Natural killer cell treated with Interleukin-12 subunit alpha and Interleukin-12 subunit beta and Interleukin-15 and Interleukin-18, amount 100 ng/mL, for 72 hours (primary cell): Measurements from ENCODE around the gene CACNA1B. TPM values are rescaled to one million over a fixed set of nuclear protein-coding genes. Genes with fewer than 3 reads are reported as not detected.
"Not testable (repeated sequence)": the region's sequence is repeated elsewhere in the genome, so short reads cannot be mapped to it uniquely, and the experiment has no call there.

Source experiments
- ATAC-seq, 2 donors: fragments of 150-1000 bp; cut with Tn5 transposase in 1 of 2; sonication (Bioruptor Pico), chemical (Tn5 transposase) in 1 of 2; 2 replicates each; pipeline ENCODE4 v1.10.0; 2021
- DNase-seq: peaks from one replicate; pipeline ENCODE4 v3.0.0; 2022; ENCODE audit warnings: low spot score
- H3K27ac Mint-ChIP-seq, 2 donors: 1 replicate in 1 of 2; 2 replicates in 1 of 2; pipeline ENCODE4 v1.8.0; 2022; ENCODE audit warnings: mixed read lengths in 2 of 2, mild to moderate bottlenecking in 1 of 2, moderate library complexity in 1 of 2
- H3K27me3 Mint-ChIP-seq, 2 donors: 1 replicate in 1 of 2; 2 replicates in 1 of 2; pipeline ENCODE4 v1.8.0; 2022; ENCODE audit warnings: mixed read lengths in 2 of 2
- H3K36me3 Mint-ChIP-seq: one replicate; pipeline ENCODE4 v1.8.0; 2022; ENCODE audit warnings: mixed read lengths
- H3K4me1 Mint-ChIP-seq, 2 donors: 1 replicate in 1 of 2; 2 replicates in 1 of 2; pipeline ENCODE4 v1.8.0; 2022; ENCODE audit warnings: low read depth in 2 of 2, mixed read lengths in 2 of 2, mild to moderate bottlenecking in 1 of 2
- H3K4me3 Mint-ChIP-seq: one replicate; pipeline ENCODE4 v1.8.0; 2022; ENCODE audit warnings: mixed read lengths
- H3K9me3 Mint-ChIP-seq: 2 replicates; pipeline ENCODE4 v1.8.0; 2022; ENCODE audit warnings: mixed read lengths
- total RNA-seq, 2 donors: library from RNA; stranded (reverse); gene quantifications; one replicate each; pipeline ENCODE4 v1.2.3, GENCODE V29; 2022

The CACNA1B gene
- total RNA-seq, 2 donors from 2014 or later, result 0.11 to 0.90 TPM

DNA sequence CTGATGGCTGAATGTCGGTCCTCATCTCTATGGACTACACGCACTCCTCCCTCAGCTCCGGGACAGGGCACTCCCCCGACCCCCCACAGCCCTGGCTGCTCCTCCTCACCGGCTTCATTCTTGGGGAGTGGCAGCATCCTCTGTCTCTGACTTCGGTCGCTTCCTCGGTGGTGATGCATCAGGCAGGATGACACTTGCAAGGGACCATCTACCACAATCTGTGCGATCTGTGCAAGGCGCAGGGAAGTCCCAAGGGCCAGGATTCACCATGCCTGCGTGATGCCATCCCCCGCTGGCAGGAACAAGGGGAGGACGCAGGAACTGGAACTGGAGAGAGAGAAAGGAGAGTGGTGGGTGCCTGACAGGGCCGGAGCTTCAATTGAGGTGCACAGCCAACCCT is 2.2 kb upstream of the CACNA1B start:
- no peaks in the 10 kb centered on the region for H3K36me3 Mint-ChIP-seq

GRCh38 chr9:137875846-137876245 is 1.7 kb upstream of the CACNA1B start:
- peaks cover 30 to 39% of the 10 kb centered on the region in 2 donors for H3K27me3 Mint-ChIP-seq
- ATAC-seq (no peak), DNase-seq (no peak)
- no peaks in the 10 kb centered on the region for H3K9me3 Mint-ChIP-seq
- no peak overlapping the region for H3K27ac Mint-ChIP-seq
- no peaks in the 10 kb centered on the region for H3K36me3 Mint-ChIP-seq
- H3K4me3 Mint-ChIP-seq, result no peak overlapping the region
- peaks cover 0 to 3% of the 10 kb centered on the region in 2 donors for H3K4me1 Mint-ChIP-seq

More for the DNA sequence above, 2.2 kb upstream of the CACNA1B start:
- Mint-ChIP-seq H3K9me3 (no peaks in the 10 kb centered on the region), H3K27ac (no peak overlapping the region), H3K27me3 (peaks cover 30 to 39% of the 10 kb centered on the region in 2 donors), H3K4me1 (peaks cover 0 to 3% of the 10 kb centered on the region in 2 donors), H3K4me3 (no peak overlapping the region)
- ATAC-seq (no peak), DNase-seq (no peak)

GRCh38 chr9:137876269-137876668 is 1.3 kb upstream of the CACNA1B start:
- DNase-seq (no peak), ATAC-seq (no peak)
- Mint-ChIP-seq H3K27ac (no peak overlapping the region), H3K27me3 (peaks cover 30 to 38% of the 10 kb centered on the region in 2 donors), H3K4me3 (peak overlapping the region; percentile 21), H3K4me1 (peaks cover 0 to 3% of the 10 kb centered on the region in 2 donors), H3K9me3 (no peaks in the 10 kb centered on the region), H3K36me3 (no peaks in the 10 kb centered on the region)

DNA sequence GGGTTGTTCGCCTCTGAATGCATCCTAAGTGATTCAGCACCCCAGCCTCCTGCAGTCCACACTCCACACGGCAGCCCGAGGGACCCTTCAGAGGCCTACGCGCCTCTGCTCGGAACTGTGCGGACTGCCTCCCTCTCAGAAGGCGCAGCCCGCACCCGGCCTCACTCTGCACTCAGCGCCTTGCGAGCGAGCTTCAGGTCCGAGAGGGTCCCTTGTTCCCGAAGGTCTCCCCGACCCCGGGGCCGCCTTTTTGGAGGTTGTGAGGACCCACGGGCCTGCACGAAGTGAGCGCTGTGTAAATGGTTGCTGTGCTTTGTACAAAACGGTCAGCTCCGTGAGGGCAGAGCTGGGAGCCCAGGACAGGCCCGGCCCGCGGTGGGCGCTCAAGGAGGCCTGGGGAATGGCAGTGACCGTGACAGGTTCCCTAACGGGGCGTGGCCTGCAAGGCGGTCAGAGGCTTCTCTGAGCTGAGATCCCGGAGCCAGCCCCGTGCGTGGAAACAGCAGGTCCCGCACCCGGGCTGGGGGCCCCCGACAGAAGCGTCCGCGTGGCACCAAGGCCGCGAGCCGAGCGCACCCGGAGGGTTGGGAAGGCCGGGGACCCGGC is 698 bp upstream of the CACNA1B start:
- Mint-ChIP-seq H3K4me3 (peak overlapping the region; percentile 21), H3K27me3 (peaks cover 31 to 32% of the 10 kb centered on the region in 2 donors)

GRCh38 chr9:137878146-137878941 is 762 bp downstream of the CACNA1B start:
- H3K27me3 Mint-ChIP-seq, result peaks cover 27 to 28% of the 10 kb centered on the region in 2 donors
- ATAC-seq, result peak in 1 of 2 donors; percentile 60
- H3K4me1 Mint-ChIP-seq, result peaks cover 0 to 3% of the 10 kb centered on the region in 2 donors

More for the DNA sequence above, 698 bp upstream of the CACNA1B start:
- Mint-ChIP-seq H3K4me1 (peaks cover 0 to 3% of the 10 kb centered on the region in 2 donors), H3K36me3 (no peaks in the 10 kb centered on the region), H3K9me3 (no peaks in the 10 kb centered on the region), H3K27ac (no peak overlapping the region)
- ATAC-seq (no peak), DNase-seq (no peak)

GRCh38 chr9:137879052-137879451 is 1.5 kb downstream of the CACNA1B start:
- Mint-ChIP-seq H3K27ac (no peak overlapping the region), H3K4me1 (peaks cover 0 to 3% of the 10 kb centered on the region in 2 donors), H3K27me3 (peaks cover 23 to 24% of the 10 kb centered on the region in 2 donors), H3K36me3 (no peaks in the 10 kb centered on the region), H3K4me3 (no peak overlapping the region), H3K9me3 (no peaks in the 10 kb centered on the region)
- ATAC-seq (no peak), DNase-seq (no peak)

More at GRCh38 chr9:137878146-137878941, 762 bp downstream of the CACNA1B start:
- no peak overlapping the region for H3K27ac Mint-ChIP-seq
- H3K36me3 Mint-ChIP-seq, result no peaks in the 10 kb centered on the region
- no peak overlapping the region for H3K4me3 Mint-ChIP-seq
- DNase-seq, result no peak
- H3K9me3 Mint-ChIP-seq, result no peaks in the 10 kb centered on the region

GRCh38 chr9:137879566-137880150 is 2.1 kb downstream of the CACNA1B start:
- Mint-ChIP-seq H3K27ac (no peak overlapping the region), H3K4me1 (peaks cover 0 to 3% of the 10 kb centered on the region in 2 donors), H3K36me3 (no peaks in the 10 kb centered on the region), H3K9me3 (no peaks in the 10 kb centered on the region), H3K27me3 (peaks cover 20 to 22% of the 10 kb centered on the region in 2 donors), H3K4me3 (no peak overlapping the region)
- no peak for ATAC-seq
- DNase-seq, result no peak

GRCh38 chr9:137880160-137880975 is 2.8 kb downstream of the CACNA1B start:
- Mint-ChIP-seq H3K36me3 (no peaks in the 10 kb centered on the region), H3K9me3 (no peaks in the 10 kb centered on the region), H3K27ac (no peak overlapping the region), H3K4me3 (no peak overlapping the region), H3K27me3 (peaks cover 14 to 18% of the 10 kb centered on the region in 2 donors), H3K4me1 (peaks cover 0 to 3% of the 10 kb centered on the region in 2 donors)
- DNase-seq (no peak), ATAC-seq (no peak)

GRCh38 chr9:137880976-137881530 is 3.5 kb downstream of the CACNA1B start:
- Mint-ChIP-seq H3K4me1 (peaks cover 0 to 3% of the 10 kb centered on the region in 2 donors), H3K27ac (no peak overlapping the region), H3K36me3 (no peaks in the 10 kb centered on the region), H3K4me3 (no peak overlapping the region), H3K27me3 (peaks cover 7 to 11% of the 10 kb centered on the region in 2 donors), H3K9me3 (no peaks in the 10 kb centered on the region)
- ATAC-seq, result no peak
- DNase-seq, result no peak

DNA sequence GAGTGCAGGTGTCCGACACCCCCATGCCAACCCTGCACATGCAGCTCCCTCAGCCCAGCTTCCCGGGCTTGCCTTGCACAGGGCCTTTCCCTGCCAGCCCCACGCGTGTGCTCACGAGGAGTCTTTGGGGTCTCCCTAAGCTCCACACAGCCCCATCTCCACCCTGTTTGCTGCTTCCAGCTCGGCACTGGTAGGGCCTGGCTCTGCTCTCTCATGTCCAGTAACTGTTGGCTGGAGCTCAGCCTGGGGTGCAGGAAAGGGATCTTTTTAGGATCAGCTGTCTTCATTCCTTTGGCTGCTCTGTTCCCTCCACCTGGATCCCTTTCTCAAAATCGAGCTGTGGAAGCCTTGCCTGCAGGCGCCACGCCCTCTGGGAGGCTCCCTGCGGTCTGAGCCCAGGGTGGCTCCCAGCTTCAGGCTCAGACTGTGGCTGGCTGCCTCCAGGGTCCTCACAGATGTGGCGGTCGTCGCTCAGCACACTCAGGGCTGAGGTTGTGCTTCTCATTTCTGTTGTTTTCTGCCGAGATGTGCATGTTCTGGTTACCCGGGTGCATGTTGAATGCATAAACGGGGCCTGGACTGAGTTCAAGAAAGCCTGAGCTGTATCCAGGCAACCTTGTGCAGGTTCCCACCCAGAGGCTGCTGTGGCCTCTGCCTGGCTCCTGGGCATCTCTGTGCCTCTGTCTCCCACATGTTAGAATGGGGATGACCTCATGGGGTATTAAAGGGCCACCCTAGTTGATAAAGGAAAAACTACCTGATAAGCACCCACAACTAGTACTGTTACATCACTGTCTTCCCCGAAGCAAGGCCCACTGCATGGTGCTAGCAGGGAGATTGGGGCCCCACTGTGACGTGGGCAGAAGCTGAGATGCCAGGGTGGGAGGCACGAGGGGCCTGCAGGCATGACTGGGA is 4.3 kb downstream of the CACNA1B start:
- ATAC-seq, result no peak
- H3K4me3 Mint-ChIP-seq, result no peak overlapping the region
- peaks cover 0 to 6% of the 10 kb centered on the region in 2 donors for H3K27me3 Mint-ChIP-seq
- no peaks in the 10 kb centered on the region for H3K9me3 Mint-ChIP-seq
- H3K27ac Mint-ChIP-seq, result no peak overlapping the region
- no peaks in the 10 kb centered on the region for H3K4me1 Mint-ChIP-seq
- H3K36me3 Mint-ChIP-seq, result no peaks in the 10 kb centered on the region
- DNase-seq, result no peak

- Mint-ChIP-seq H3K4me3 (no peak overlapping the region), H3K4me1 (no peaks in the 10 kb centered on the region), H3K9me3 (no peaks in the 10 kb centered on the region), H3K27me3 (peaks cover 0 to 6% of the 10 kb centered on the region in 2 donors), H3K27ac (no peak overlapping the region), H3K36me3 (no peaks in the 10 kb centered on the region)
- DNase-seq (no peak), ATAC-seq (no peak)
These were observed 4.9 kb downstream of the CACNA1B start for GRCh38 chr9:137882506-137882821.

GRCh38 chr9:137883977-137884376 is 6.4 kb downstream of the CACNA1B start:
- not testable (repeated sequence) for ATAC-seq, H3K4me3 Mint-ChIP-seq, DNase-seq, H3K9me3 Mint-ChIP-seq, H3K27ac Mint-ChIP-seq, H3K36me3 Mint-ChIP-seq, H3K27me3 Mint-ChIP-seq, H3K4me1 Mint-ChIP-seq
